Kidney glomerular epithelial cell (primary cell): ENCODE data around the gene SMAP1.

Experiments used
- DNase-seq: peaks from one replicate; lab custom pipeline; 2025; lab: John Stamatoyannopoulos, UW

SMAP1 gene

DNA sequence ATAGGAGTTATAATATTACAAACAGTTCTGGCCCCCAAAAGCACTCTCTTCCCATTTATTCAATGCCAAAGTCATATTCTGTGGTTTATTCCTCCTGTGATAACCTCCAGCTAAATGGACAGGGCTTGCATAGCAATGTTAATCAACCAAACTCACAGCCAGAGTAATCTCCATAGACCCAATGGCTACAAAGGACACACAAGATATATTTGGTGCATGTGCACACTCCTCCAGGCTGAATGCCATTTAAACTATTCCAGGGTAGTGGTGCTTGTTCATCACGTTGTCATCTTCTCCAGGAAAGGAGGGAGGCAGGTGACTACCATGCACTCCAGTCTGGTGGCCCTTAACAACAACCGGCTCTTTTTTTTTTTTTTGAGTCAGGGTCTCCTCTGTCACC lies 232.4 kb downstream of the SMAP1 start:
- no peak for DNase-seq

DNA sequence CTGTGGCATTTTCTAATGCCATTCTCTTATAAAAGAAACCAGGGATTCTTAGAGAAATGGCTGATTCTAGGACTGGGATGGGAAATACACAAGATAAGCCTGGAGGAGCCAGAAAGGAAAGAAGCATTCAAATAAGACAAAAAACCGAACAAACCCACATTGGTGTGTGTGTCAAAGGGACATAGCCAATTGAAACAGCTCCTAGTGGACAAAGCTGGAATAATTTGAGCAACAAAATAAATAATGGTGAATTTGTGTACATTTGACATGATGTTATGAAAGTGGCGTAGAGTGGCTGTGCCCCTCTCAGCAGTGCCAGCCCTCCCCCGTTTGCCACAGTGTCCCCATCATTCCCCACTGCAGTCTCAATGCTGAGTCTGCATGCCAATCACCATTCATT lies 233.6 kb downstream of the SMAP1 start:
- DNase-seq = no peak

DNA sequence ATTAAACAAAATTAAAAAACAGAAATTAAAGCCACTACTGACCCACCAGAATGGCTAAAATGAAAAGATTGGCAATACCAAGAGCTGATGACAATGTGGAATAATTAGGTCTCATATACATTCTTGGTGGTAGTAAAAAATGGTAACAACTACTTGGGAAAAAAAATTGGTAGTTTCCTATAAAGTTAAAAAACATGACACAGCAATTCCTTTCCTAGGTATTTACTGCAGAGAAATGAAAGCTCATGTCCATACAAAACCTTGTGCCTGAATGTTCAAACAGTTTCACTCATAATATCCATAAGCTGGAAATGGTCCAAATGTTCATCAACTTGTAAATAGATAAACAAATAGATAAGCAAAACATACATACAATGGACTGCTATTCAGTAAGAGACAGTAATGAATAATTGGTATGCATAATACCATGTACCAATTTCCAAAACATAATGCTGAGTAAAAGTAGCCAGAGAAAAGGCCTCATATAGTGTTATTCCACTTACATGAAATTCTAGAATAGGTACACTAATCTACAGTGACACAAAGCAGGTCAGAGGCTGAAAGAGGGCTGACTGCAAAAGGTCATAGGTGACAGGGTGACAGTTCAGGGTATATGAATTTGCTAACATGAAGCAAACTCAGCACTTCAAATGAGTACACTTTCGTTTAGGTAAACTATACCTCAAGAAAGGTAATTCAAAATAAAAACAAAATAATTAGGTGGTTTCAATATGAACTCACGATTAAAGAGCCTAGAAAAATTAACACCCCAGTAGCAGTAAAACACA lies 236.2 kb downstream of the SMAP1 start:
- no peak for DNase-seq

DNA sequence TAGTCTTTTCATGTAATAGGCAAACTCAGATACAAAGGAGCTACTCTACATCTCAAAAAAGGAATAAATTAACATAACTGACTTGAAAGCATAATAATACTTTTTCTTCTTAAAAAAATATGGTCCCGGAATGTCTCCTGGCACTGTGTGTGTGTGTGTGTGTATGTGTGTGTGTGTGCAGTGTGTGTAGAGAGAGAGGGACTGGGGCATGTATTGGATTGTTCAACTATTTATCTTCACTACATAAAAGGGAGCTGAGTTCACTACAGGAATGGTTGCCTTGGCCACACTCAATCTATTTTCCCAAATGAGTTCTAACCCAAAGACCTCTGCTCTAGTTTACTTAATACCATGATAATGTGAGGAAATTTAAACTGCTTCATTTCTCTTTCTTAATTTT lies 238.1 kb downstream of the SMAP1 start:
- no peak for DNase-seq
